Islet precursor cell (in vitro differentiated cells): ENCODE results near the gene TRAF3IP1.
"Not testable (repeated sequence)": the region's sequence is repeated elsewhere in the genome, so short reads cannot be mapped to it uniquely, and the experiment has no call there.

Source experiments
- DNase-seq: peaks from one replicate; pipeline ENCODE4 v3.0.0-alpha.2; 2018

The TRAF3IP1 gene

GRCh38 chr2:238433941-238434845, 113.9 kb downstream of the TRAF3IP1 start:
- DNase-seq, result no peak

- DNase-seq, result no peak
Measured at GRCh38 chr2:238434846-238435751, 114.8 kb downstream of the TRAF3IP1 start.

DNA sequence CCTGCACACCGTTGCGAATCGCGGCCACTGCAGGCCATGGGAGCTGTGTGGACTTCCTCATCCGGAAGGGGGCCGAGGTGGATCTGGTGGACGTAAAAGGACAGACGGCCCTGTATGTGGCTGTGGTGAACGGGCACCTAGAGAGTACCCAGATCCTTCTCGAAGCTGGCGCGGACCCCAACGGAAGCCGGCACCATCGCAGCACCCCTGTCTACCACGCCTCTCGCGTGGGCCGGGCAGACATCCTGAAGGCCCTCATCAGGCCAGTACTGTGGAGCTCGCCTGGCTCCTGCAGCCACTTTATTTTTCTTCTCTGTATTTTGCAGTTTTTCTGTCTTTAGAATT, 115.4 kb downstream of the TRAF3IP1 start:
- no peak for DNase-seq

DNA sequence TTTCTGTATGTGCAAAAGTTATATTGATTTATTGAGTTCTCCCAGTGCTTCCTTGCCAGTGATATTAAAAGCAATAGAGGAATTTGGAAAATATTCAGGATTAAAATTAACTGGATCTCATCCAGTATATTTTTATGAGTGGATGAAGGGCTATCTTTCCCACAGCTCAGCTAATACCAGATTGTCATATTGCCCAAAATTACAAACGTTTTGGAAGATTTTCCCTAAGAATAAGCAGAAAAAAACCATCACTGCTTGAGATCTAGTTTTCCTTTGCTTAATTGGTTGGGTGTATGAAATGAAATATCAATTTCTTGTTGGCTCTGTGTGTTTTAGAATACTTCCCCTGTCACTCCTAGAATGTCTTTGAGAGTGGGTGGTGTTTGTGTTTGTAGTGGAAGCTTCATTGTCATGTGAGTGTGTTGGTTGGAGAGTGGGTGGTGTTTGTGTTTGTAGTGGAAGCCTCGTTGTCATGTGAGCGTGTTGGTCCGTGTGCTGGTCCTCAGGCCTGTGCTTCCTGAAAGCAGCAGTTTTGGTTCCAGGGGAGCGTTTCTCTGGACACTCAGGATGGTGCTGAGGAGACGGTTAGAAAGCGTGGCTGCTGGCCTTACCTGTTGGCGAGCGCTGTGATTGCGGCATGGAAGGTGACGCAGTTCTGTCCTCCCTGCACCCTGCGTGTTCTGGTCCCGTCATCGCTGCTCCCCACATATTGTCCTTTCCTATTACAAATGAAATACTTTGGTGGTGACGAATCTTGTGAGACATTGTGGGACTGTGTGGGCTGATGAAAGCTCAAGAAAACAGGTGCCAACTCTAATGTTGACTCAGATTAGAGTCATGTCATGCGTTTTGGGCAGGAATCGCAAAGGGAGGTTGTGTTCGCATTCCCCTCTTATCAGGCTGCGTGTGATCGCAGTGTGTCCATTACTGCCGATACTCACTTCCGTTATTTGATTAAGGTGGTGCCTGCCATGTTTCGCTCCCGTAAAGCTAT, 118.8 kb downstream of the TRAF3IP1 start:
- DNase-seq, result peak; percentile 11

- DNase-seq, result no peak
Measured at GRCh38 chr2:238439917-238440316, 119.6 kb downstream of the TRAF3IP1 start.

DNA sequence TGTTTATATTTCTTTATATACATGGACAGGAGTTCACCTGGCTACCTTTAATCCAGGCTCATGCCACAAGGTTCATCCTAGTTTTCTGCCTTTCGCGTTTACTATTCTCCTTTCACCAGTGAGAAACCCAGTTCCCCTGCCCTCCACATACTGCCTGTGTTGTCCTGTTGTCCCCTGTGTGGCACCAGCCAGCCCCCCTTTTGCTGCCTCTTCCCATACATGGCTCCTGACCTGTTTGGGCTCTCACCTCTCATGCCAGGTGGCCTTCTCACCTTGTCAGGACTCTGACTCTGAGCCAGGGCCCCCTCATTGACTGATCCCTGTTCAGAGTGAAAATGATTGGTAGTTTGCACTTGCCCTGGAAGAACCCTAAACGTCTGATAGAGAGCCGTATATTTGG, 120.0 kb downstream of the TRAF3IP1 start:
- no peak for DNase-seq

GRCh38 chr2:238440767-238441166, 120.4 kb downstream of the TRAF3IP1 start:
- DNase-seq, result no peak

DNA sequence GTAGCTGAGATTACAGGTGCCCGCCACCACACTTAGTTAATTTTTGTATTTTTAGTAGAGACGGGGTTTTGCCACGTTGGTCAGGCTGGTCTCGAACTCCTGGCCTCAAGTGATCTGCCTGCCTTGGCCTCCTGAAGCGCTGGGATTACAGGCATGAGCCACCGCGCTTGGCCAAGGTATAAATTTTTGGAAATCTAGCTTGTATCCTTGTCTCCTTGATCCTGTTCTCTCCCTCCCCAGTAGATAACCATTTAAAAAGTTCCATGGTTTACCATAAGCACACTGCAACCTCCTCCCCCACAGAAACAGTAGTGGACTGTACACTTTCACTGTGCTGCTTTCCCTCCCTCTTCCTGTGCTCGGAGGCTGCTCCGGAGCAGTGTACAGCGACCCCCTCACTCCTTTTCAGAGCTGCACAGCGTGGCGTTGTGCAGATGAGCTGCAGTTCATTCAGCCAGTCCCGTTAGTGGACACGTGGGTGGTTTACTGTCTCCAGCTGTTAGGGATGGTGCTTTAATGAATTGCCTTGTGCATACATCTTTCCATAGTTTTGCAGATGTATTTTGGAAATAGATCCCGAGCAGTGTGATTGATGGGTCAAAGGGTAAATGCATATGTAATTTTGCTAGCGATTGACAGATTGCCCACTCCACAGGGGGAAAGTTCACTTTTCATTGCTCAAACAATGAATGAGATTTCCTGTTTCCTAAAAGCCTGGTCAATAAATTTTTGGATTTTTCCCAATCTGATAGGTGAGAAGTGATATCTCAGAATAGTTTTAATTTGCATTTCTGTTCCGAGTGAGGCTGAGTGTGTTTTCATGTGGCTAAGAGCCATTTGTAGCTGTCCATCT, 121.2 kb downstream of the TRAF3IP1 start:
- no peak for DNase-seq

DNA sequence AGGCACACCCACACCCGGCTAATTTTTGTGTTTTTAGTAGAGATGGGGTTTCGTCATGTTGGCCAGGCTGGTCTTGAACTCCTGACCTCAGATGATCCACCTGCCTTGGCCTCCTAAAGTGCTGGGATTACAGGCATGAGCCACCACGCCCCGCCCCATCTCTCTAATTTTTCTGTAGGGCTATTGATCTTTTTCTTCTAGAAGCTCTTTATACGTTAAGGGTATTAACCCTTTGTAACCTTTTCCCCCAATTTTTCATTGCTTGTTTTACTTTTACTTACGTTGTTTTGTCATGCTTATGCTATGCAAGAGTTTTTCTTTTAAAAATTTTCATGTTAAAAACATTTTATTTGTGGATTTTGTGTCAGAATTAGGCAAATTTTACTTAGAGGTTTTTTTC, 121.9 kb downstream of the TRAF3IP1 start:
- DNase-seq, result not testable (repeated sequence)

- DNase-seq, result peak; percentile 19
Measured at GRCh38 chr2:238444242-238444641, 123.9 kb downstream of the TRAF3IP1 start.

- no peak for DNase-seq
Measured at GRCh38 chr2:238445409-238446190, 125.3 kb downstream of the TRAF3IP1 start.

GRCh38 chr2:238446371-238446770, 126.1 kb downstream of the TRAF3IP1 start:
- no peak for DNase-seq

DNA sequence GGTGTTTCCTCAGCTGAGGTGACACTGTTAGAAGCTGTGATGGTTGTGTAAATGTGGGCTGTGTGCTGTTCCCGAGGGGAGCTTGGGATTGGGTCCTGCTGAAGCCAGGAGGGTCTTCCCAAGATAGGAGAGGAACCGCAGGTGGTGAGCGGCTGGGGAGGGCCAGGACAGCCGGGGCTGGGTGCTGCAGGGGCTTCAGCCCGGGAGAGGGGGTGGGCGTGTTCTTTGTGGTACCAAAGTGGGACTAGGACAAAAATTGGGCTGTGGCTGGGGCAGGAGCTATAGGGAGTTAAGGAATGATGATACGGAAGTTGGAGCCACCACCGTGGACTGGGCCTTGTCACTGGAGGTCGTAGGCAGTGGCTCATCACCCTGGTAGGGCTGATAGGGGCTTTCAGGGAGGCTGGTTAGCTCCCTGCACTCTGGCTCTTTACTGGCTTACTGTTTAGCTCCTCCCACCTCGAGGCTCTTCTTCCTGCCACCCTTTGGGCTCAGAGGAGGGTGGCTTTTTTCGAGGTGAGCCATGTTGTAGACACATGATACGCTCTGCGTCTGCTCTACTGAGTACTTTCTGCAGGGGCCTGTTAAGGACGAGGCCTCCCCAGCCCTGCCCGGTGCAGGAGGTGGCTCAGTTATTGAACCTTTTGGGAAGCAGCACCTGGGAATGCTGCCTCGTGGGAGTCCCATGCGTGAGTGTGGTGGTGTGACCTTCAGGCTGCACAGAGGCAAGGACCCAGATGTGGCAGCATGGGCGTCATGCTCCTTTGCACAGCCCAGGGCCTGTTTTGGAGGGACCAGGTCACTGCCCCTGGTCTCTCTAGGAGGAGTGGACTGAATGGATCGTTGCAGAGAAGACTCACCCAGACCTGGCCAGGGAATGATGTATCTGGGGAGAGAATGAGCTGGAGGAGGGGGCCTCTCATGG, 128.0 kb downstream of the TRAF3IP1 start:
- DNase-seq, result no peak

- DNase-seq, result no peak
Measured at GRCh38 chr2:238449241-238449640, 128.9 kb downstream of the TRAF3IP1 start.

GRCh38 chr2:238449909-238450417, 129.6 kb downstream of the TRAF3IP1 start:
- no peak for DNase-seq

DNA sequence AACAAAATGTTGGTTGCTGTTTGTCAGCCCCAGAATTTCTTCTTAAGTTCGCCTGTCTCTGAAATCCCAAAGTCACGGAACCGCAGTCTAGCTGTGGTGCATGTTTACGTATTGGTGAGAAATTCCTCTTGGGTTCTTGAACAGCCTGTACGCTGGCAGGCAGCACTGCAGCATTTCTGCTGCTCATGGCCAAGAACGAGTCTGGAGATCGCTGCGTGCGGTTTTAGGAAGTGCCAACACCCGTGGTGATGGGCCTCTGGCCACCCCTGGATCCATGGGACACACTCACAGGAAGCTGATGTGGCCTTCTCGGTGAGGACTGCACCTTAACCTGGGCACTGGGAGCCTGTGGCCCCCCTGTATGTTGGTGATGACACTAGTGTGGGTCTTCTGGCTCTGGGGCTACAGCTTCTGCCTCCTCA, 130.1 kb downstream of the TRAF3IP1 start:
- no peak for DNase-seq
